ENCODE measurements around the gene PSMC3.

GRCh38 chr11:47437746-47438418 lies 11.6 kb upstream of the PSMC3 start:
- TF ChIP-seq POLR2A (IDR thresholded peaks at IDR 0.05), result no peak
- TF ChIP-seq CTCF (IDR thresholded peaks at IDR 0.05), result no peak
- TF ChIP-seq POLR2AphosphoS5 (IDR thresholded peaks at IDR 0.05), result no peak
